NCI-H526 (cell line): ENCODE data around the gene KRT34.
"Not testable (repeated sequence)": the region's sequence is repeated elsewhere in the genome, so short reads cannot be mapped to it uniquely, and the experiment has no call there.

ENCODE experiments used
- DNase-seq, 2 experiments: peaks; one replicate each; lab custom pipeline; 2025; lab: John Stamatoyannopoulos, UW

KRT34 gene

GRCh38 chr17:41404024-41404671 is 22.0 kb upstream of the KRT34 start:
- no peak for DNase-seq

GRCh38 chr17:41403404-41404023 is 21.4 kb upstream of the KRT34 start:
- no peak for DNase-seq

GRCh38 chr17:41402161-41402560 is 20.1 kb upstream of the KRT34 start:
- DNase-seq, result no peak

GRCh38 chr17:41396996-41397660 is 15.0 kb upstream of the KRT34 start, which contains the start of gene KRT31:
Gene KRT31, minus strand, starts transcription at chr17:41397608. Its CDS starts 69 bp downstream, at chr17:41397539.
- no peak for DNase-seq

GRCh38 chr17:41396340-41396739 is 14.2 kb upstream of the KRT34 start:
- no peak for DNase-seq

GRCh38 chr17:41395611-41396010 is 13.5 kb upstream of the KRT34 start:
- no peak for DNase-seq

- DNase-seq, result peak in 1 of 2 experiments; percentile 54
Observed at GRCh38 chr17:41395044-41395443, 12.9 kb upstream of the KRT34 start.

GRCh38 chr17:41394254-41394996 is 12.3 kb upstream of the KRT34 start:
- peak; percentile 35 to 77 for DNase-seq

- peak in 1 of 2 experiments; percentile 30 for DNase-seq
Observed at GRCh38 chr17:41393826-41394225, 11.7 kb upstream of the KRT34 start.

GRCh38 chr17:41393294-41393693 is 11.2 kb upstream of the KRT34 start:
- peak in 1 of 2 experiments; percentile 16 for DNase-seq

- no peak for DNase-seq
Observed at GRCh38 chr17:41392278-41392677, 10.2 kb upstream of the KRT34 start.

- no peak for DNase-seq
Observed at GRCh38 chr17:41391535-41391934, 9.4 kb upstream of the KRT34 start.

- no peak for DNase-seq
Observed at GRCh38 chr17:41390411-41390938, 8.4 kb upstream of the KRT34 start.

GRCh38 chr17:41387670-41388069 is 5.6 kb upstream of the KRT34 start:
- DNase-seq, result no peak

- no peak for DNase-seq
Observed at GRCh38 chr17:41386227-41386626, 4.1 kb upstream of the KRT34 start.

GRCh38 chr17:41383690-41384089 is 1.6 kb upstream of the KRT34 start:
- no peak for DNase-seq

GRCh38 chr17:41382394-41382793 is 288 bp upstream of the KRT34 start:
- DNase-seq, result no peak

GRCh38 chr17:41380091-41380490 is 2.0 kb downstream of the KRT34 start:
- DNase-seq, result not testable (repeated sequence)

- no peak for DNase-seq
Observed at GRCh38 chr17:41377546-41377945, 4.6 kb downstream of the KRT34 start.

GRCh38 chr17:41369713-41370112 is 12.4 kb downstream of the KRT34 start, which contains the start of gene KRT33B:
Gene KRT33B, minus strand, starts transcription at chr17:41369813. Its CDS starts 63 bp downstream, at chr17:41369750.
- DNase-seq, result no peak

- DNase-seq, result no peak
Observed at GRCh38 chr17:41369023-41369422, 13.1 kb downstream of the KRT34 start.

- DNase-seq, result no peak
Observed at GRCh38 chr17:41367426-41368075, 14.6 kb downstream of the KRT34 start.
